Measurements from ENCODE around the gene EFHD1. TPM values are rescaled to one million over a fixed set of nuclear protein-coding genes. Genes with fewer than 3 reads are reported as not detected.
A peak's percentile ranks its signal among the peaks of the same experiment; 100 is the strongest.

EFHD1 gene
- total RNA-seq, 2 experiments from 2014 or later = 0.23 TPM; not detected in 1

- CTCF ChIA-PET = interaction anchor here (0.6 to 0.7 kb wide), 2 partner anchors 12 to 1747 kb away, joined by 3 read pairs; no protein-coding TSS in a partner anchor
- POLR2A ChIA-PET = no interaction called here
- H3K36me3 Mint-ChIP-seq (ENCODE audit: low read depth) = no peaks in the 10 kb centered on the region
Observed at GRCh38 chr2:232600053-232600773, 33.2 kb upstream of the EFHD1 start.

DNA sequence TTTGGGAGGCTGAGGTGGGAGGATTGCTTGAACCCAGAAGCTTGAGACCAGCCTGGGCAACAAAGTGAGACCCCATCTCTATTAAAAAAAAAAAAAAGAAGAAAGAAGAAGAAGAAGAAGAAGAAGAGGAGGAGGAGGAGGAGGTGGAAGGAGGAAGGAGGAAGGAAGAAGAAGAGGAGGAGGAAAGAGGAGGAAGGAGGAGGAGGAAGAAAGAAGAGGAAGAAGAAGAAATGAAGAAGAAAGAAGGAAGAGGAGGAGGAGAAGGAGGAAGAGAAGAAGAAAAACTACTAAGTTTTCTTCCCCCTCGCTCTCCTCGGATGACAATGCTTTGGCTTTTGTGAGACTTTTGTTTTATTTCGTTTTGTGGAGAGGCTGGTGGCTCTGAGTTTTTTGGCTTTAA is 30.1 kb upstream of the EFHD1 start:
- DNase-seq (no peak), ATAC-seq (no peak)
- ChIA-PET CTCF (interaction anchor here (0.6 to 0.7 kb wide), 5 partner anchors 15 to 610 kb away, joined by 3 to 4 read pairs (median 3); partner anchors contain the start of gene EFHD1), POLR2A (no interaction called here)
- H3K4me3 Mint-ChIP-seq = no peak overlapping the region
- H3K9me3 Mint-ChIP-seq (ENCODE audit: low read depth) = no peaks in the 10 kb centered on the region
- H3K27me3 Mint-ChIP-seq = no peaks in the 10 kb centered on the region
- H3K27ac Mint-ChIP-seq = no peak overlapping the region
- no peaks in the 10 kb centered on the region for H3K36me3 Mint-ChIP-seq (ENCODE audit: low read depth)
- peaks cover 4% of the 10 kb centered on the region for H3K4me1 Mint-ChIP-seq
- intact Hi-C loops (cut with DNase I, micrococcal nuclease) = loop anchor here in 1 of 2 experiments (10.0 kb wide), 1 partner anchor 452 kb away; no protein-coding TSS in a partner anchor

More at GRCh38 chr2:232600053-232600773, 33.2 kb upstream of the EFHD1 start:
- Mint-ChIP-seq H3K27me3 (no peaks in the 10 kb centered on the region), H3K9me3 (ENCODE audit: low read depth) (peaks cover 4% of the 10 kb centered on the region), H3K4me1 (no peaks in the 10 kb centered on the region), H3K4me3 (no peak overlapping the region), H3K27ac (no peak overlapping the region)
- ATAC-seq (no peak), DNase-seq (no peak)
- intact Hi-C loops (cut with DNase I, micrococcal nuclease) = loop anchor here in 1 of 2 experiments (10.0 kb wide), 1 partner anchor 455 kb away; no protein-coding TSS in a partner anchor

DNA sequence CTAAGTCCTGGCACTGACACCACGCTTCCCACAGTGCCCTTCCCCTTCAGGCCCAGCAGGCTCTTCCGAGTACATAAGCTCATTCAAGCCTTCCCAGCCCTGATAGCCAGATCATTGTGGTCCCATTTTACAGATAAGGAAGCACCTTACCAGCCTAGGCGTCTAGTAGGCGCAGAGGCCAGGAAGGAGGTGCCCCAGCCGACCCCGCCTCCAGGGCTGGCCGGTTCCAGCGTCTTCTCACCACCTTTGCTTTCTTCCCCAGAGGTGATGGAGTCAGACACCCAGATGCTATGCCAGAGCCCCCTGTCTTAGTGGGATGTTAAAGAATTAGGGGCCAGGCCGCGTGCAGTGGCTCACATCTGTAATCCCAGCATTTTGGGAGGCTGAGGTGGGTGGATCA is 28.9 kb upstream of the EFHD1 start:
- CTCF ChIA-PET = interaction anchor here (0.7 to 1.3 kb wide), 2 partner anchors 13 to 148 kb away, joined by 4 to 7 read pairs; no protein-coding TSS in a partner anchor
- H3K36me3 Mint-ChIP-seq (ENCODE audit: low read depth) = no peaks in the 10 kb centered on the region

DNA sequence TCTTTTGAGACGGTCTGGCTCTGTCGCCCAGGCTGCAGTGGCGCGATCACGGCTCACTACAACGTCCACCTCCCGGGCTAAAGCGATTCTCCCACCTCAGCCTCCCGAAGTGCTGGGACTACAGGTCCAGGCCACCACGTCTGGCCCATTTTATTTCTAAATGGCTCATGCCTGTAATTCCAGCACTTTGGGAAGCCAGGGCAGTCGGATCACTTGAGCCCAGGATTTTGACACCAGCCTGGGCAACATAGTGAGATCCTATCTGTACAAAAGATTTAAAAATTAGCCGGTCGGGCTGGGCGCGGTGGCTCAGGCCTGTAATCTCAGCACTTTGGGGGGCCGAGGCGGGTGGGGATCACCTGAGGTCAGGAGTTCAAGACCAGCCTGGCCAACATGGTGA is 26.4 kb upstream of the EFHD1 start:
- DNase-seq = no peak
- Mint-ChIP-seq H3K4me3 (no peak overlapping the region), H3K27me3 (no peaks in the 10 kb centered on the region), H3K4me1 (peaks cover 4% of the 10 kb centered on the region), H3K36me3 (ENCODE audit: low read depth) (no peaks in the 10 kb centered on the region), H3K9me3 (ENCODE audit: low read depth) (no peaks in the 10 kb centered on the region), H3K27ac (no peak overlapping the region)
- no peak for ATAC-seq
- intact Hi-C loops (cut with DNase I, micrococcal nuclease) = loop anchor here (5.0 to 10.0 kb wide), 4 partner anchors 270 to 835 kb away; no protein-coding TSS in a partner anchor
- CTCF ChIA-PET = interaction anchor here (1.1 kb wide), 2 partner anchors 26 to 446 kb away, joined by 3 read pairs; no protein-coding TSS in a partner anchor
- POLR2A ChIA-PET = interaction anchor here (0.6 kb wide), 2 partner anchors 82 to 594 kb away, joined by 3 to 8 read pairs; no protein-coding TSS in a partner anchor

More for the DNA sequence above, 28.9 kb upstream of the EFHD1 start:
- no peak overlapping the region for H3K27ac Mint-ChIP-seq
- no peaks in the 10 kb centered on the region for H3K9me3 Mint-ChIP-seq (ENCODE audit: low read depth)
- peaks cover 4% of the 10 kb centered on the region for H3K4me1 Mint-ChIP-seq
- ATAC-seq (no peak), DNase-seq (no peak)
- no peak overlapping the region for H3K4me3 Mint-ChIP-seq
- no peaks in the 10 kb centered on the region for H3K27me3 Mint-ChIP-seq
- intact Hi-C loops (cut with DNase I, micrococcal nuclease) = loop anchor here in 1 of 2 experiments (10.0 kb wide), 1 partner anchor 450 kb away; no protein-coding TSS in a partner anchor
- POLR2A ChIA-PET = interaction anchor here (0.5 to 0.6 kb wide), 4 partner anchors 98 to 1013 kb away, joined by 3 to 4 read pairs (median 3); partner anchors contain the start of genes KCNJ13 and SAG

DNA sequence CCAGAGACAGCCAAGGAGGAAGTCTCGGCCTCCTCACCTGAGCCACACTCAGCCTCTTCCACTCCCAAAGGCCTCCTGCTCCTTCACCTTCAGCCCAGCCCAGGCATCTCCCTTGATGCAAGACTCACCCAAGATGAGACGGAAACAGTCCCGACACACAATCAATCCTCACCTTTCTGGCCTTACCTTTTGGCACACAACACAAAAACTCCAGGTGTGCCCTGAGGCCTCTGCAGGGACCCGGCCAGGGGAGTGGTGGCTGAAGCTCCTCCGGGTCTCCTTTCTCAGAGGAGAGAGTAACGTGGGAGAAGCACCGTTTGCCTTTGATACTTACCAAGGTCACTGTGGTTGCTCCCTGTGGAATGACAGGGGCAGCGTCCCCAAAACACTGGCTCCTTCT is 23.8 kb upstream of the EFHD1 start:
- ChIA-PET CTCF (interaction anchor here (0.6 to 1.1 kb wide), 4 partner anchors 53 to 364 kb away, joined by 3 to 4 read pairs (median 4); no protein-coding TSS in a partner anchor), POLR2A (no interaction called here)
- no peak for DNase-seq
- Mint-ChIP-seq H3K27ac (no peak overlapping the region), H3K4me1 (peaks cover 4% of the 10 kb centered on the region), H3K9me3 (ENCODE audit: low read depth) (no peaks in the 10 kb centered on the region), H3K27me3 (no peaks in the 10 kb centered on the region), H3K4me3 (no peak overlapping the region), H3K36me3 (ENCODE audit: low read depth) (no peaks in the 10 kb centered on the region)
- no peak for ATAC-seq
- intact Hi-C loops (cut with DNase I, micrococcal nuclease) = loop anchor here (5.0 to 10.0 kb wide), 5 partner anchors 88 to 833 kb away; partner anchors contain the start of gene GIGYF2 (in 1 of the 2)

DNA sequence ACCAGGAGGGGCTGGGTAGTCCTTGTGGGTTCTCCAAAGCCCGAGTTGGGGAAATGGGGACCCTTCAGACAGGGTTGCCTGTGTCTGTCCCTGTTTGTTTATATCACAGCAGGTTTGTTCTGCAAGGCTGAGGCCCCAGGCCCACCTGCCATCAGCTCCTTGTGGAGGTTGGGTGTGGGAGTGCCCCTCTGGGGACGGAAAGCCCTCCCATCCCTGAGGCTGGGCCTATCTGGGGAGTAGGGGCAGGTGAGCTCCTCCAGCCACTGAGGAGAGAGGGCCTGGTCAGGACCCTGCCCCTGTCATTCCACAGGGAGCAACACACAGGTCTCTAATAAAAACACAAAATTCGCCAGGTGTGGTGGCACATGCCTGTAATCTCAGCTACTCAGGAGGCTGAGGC is 23.3 kb upstream of the EFHD1 start:
- no peak for ATAC-seq
- no peaks in the 10 kb centered on the region for H3K9me3 Mint-ChIP-seq (ENCODE audit: low read depth)
- H3K4me1 Mint-ChIP-seq = peaks cover 4% of the 10 kb centered on the region
- no peak overlapping the region for H3K4me3 Mint-ChIP-seq
- DNase-seq = no peak
- H3K27me3 Mint-ChIP-seq = no peaks in the 10 kb centered on the region
- CTCF ChIA-PET = interaction anchor here (0.6 to 1.1 kb wide), 4 partner anchors 53 to 364 kb away, joined by 3 to 4 read pairs (median 4); no protein-coding TSS in a partner anchor
- H3K36me3 Mint-ChIP-seq (ENCODE audit: low read depth) = no peaks in the 10 kb centered on the region
- H3K27ac Mint-ChIP-seq = no peak overlapping the region
- POLR2A ChIA-PET = no interaction called here
- intact Hi-C loops (cut with DNase I, micrococcal nuclease) = loop anchor here in 1 of 2 experiments (5.0 kb wide), 1 partner anchor 87 kb away; the partner anchor contains the start of gene GIGYF2

- intact Hi-C loops (cut with DNase I, micrococcal nuclease) = loop anchor here in 1 of 2 experiments (5.0 kb wide), 1 partner anchor 86 kb away; the partner anchor contains the start of gene GIGYF2
- Mint-ChIP-seq H3K4me1 (no peaks in the 10 kb centered on the region), H3K9me3 (ENCODE audit: low read depth) (no peaks in the 10 kb centered on the region), H3K4me3 (no peak overlapping the region), H3K27me3 (no peaks in the 10 kb centered on the region), H3K36me3 (ENCODE audit: low read depth) (no peaks in the 10 kb centered on the region), H3K27ac (no peak overlapping the region)
- CTCF ChIA-PET = interaction anchor here (0.6 to 0.8 kb wide), 6 partner anchors 11 to 350 kb away, joined by 3 to 5 read pairs (median 3); partner anchors contain the start of gene EFHD1
- POLR2A ChIA-PET = no interaction called here
- DNase-seq (no peak), ATAC-seq (no peak)
Observed at GRCh38 chr2:232611061-232611460, 22.3 kb upstream of the EFHD1 start.

- peak; percentile 80 for ATAC-seq
- peak; percentile 84 for DNase-seq
Observed at GRCh38 chr2:232611559-232612218, 21.7 kb upstream of the EFHD1 start.

GRCh38 chr2:232613538-232614134 is 19.8 kb upstream of the EFHD1 start:
- Mint-ChIP-seq H3K9me3 (ENCODE audit: low read depth) (no peaks in the 10 kb centered on the region), H3K36me3 (ENCODE audit: low read depth) (no peaks in the 10 kb centered on the region), H3K27ac (no peak overlapping the region), H3K27me3 (no peaks in the 10 kb centered on the region), H3K4me1 (no peaks in the 10 kb centered on the region), H3K4me3 (no peak overlapping the region)
- ChIA-PET CTCF (interaction anchor here (0.7 to 0.8 kb wide), 2 partner anchors 11 to 1417 kb away, joined by 3 read pairs; no protein-coding TSS in a partner anchor), POLR2A (no interaction called here)
- DNase-seq = no peak
- intact Hi-C loops (cut with DNase I, micrococcal nuclease) = loop anchor here in 1 of 2 experiments (5.0 kb wide), 1 partner anchor 84 kb away; the partner anchor contains the start of gene GIGYF2
- ATAC-seq = no peak

More at GRCh38 chr2:232611559-232612218, 21.7 kb upstream of the EFHD1 start:
- ChIA-PET CTCF (interaction anchor here (0.6 to 1.1 kb wide), 8 partner anchors 12 to 471 kb away, joined by 3 to 6 read pairs (median 3); partner anchors contain the start of gene EFHD1), POLR2A (no interaction called here)
- H3K4me3 Mint-ChIP-seq = no peak overlapping the region
- H3K27me3 Mint-ChIP-seq = no peaks in the 10 kb centered on the region
- intact Hi-C loops (cut with DNase I, micrococcal nuclease) = loop anchor here in 1 of 2 experiments (5.0 kb wide), 1 partner anchor 86 kb away; the partner anchor contains the start of gene GIGYF2
- H3K27ac Mint-ChIP-seq = no peak overlapping the region
- H3K4me1 Mint-ChIP-seq = no peaks in the 10 kb centered on the region
- no peaks in the 10 kb centered on the region for H3K36me3 Mint-ChIP-seq (ENCODE audit: low read depth)
- H3K9me3 Mint-ChIP-seq (ENCODE audit: low read depth) = no peaks in the 10 kb centered on the region

DNA sequence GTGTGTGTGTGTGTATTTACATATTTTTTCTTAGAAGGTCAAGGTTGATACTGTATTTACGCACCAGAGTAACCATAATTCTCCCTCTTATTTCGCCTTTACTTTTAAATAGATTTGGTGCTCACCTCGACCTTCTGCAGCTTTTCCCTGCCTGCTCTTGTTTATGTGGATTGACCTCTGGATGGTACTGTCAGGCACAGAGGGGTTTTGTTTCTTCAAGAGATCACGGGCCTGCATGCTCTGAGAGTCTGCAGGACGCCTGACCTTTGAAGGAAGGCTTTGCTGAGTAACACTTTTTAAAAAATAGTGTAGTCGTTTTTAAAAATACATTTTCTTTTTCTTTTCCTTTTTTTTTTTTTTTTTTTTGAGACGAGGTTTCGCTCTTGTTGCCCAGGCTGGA is 18.1 kb upstream of the EFHD1 start:
- no peaks in the 10 kb centered on the region for H3K36me3 Mint-ChIP-seq (ENCODE audit: low read depth)
- POLR2A ChIA-PET = no interaction called here
- no peaks in the 10 kb centered on the region for H3K27me3 Mint-ChIP-seq
- no peak overlapping the region for H3K4me3 Mint-ChIP-seq
- CTCF ChIA-PET = interaction anchor here (0.7 to 1.1 kb wide), 2 partner anchors 10 to 11 kb away, joined by 3 read pairs; no protein-coding TSS in a partner anchor
- intact Hi-C loops (cut with DNase I, micrococcal nuclease) = no loop called here
- ATAC-seq = no peak
- no peak overlapping the region for H3K27ac Mint-ChIP-seq
- DNase-seq = no peak
- no peaks in the 10 kb centered on the region for H3K4me1 Mint-ChIP-seq
- no peaks in the 10 kb centered on the region for H3K9me3 Mint-ChIP-seq (ENCODE audit: low read depth)
